ENCODE measurements around the gene DGKG. TPM values are rescaled to one million over a fixed set of nuclear protein-coding genes. Genes with fewer than 3 reads are reported as not detected.

DGKG gene
- total and polyA plus RNA-seq, 10 of the 15 experiments (the other 5 are each of a cell fraction or from before 2014, with no cell fraction given) = 0.39 to 6.2 (median 4.7) TPM

DNA sequence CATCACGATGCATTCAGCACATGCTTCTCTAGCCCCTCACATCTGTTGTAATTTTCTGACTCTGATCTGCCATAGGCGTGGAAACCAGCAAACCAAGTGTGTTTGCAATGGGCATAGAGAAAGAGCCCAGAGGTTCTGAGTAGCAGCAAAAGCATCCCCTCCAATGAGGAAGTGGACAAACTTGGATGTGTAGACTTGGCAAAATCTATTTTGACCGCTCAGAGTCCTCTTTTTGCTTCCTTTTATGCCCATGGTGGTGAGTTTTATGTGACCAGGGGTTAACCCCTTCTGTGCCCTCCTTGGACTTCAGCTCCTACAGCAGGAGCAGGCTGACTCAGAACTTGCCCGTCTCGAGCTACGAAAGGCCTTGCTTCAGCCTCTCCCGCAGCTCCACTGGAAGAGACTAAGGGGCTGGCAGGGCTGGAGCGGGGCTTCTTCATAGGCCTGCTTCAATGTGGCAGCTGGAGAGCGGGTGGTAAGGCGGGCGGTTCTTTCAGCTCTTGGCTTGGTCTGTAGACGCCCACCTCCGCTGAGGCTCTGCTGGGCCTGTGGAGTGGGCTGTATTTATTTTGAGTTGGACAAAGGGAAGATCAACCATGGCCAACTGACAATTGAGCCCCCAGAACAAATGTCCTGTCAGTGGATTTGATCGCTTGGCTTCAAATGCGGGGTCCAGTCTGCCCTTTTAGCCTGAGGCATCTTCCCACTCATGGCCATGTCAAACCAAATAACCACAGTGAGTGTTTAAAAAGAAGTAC is 246.6 kb downstream of the DGKG start:
- H3K27me3 ChIP-seq (replicated peaks in 1 of 2; ENCODE audit: control insufficient read depth in 2 of 2, insufficient read depth in 2 of 2, low read length in 1 of 2) = peaks cover 5 to 14% of the 10 kb centered on the region in 2 experiments; a peak in 3 of 4 replicates
- ChIA-PET RAD21 (ENCODE audit: unreplicated experiment) (no interaction called here), SMC1A (ENCODE audit: uncharacterized antibody, unreplicated experiment) (no interaction called here), CTCF (no interaction called here), POLR2A (interaction anchor here (0.6 kb wide), 1 partner anchor 116 kb away, joined by 3 read pairs; no protein-coding TSS in a partner anchor)
- TF ChIP-seq MXI1 (IDR thresholded peaks at IDR 0.05; ENCODE audit: low read depth, low read length) (no peak), SPI1 (IDR thresholded peaks at IDR 0.05; ENCODE audit: borderline replicate concordance, insufficient read depth, low read depth, low read length) (0 out of 2 replicates have a peak, but pooled peaks have one; percentile 28), JUND (IDR thresholded peaks at IDR 0.05; ENCODE audit: low read depth, low read length) (no peak)
- no peaks in the 10 kb centered on the region for H3K79me2 ChIP-seq (ENCODE audit: control insufficient read depth, insufficient read depth, low read length)
- H4K20me1 ChIP-seq (ENCODE audit: control insufficient read depth, insufficient read depth) = no peaks in the 10 kb centered on the region
- WGBS (ENCODE audit: insufficient coverage, insufficient replicate concordance, low lambda C conversion rate, missing lambda C conversion rate) = 64% methylated on average over 15 of the region's 15 CpGs
- H3K9ac ChIP-seq (ENCODE audit: control insufficient read depth, insufficient read depth, low read length) = no peak overlapping the region
- no peak for ATAC-seq
- no peaks in the 10 kb centered on the region for H3K36me3 ChIP-seq (ENCODE audit: control insufficient read depth in 2 of 2, insufficient read depth in 2 of 2, low read length in 1 of 2)
- H3K9me3 ChIP-seq (replicated peaks; ENCODE audit: control insufficient read depth, insufficient read depth, low read length) = no peaks in the 10 kb centered on the region; the same call in 2 of the 3 replicates
- no TSS peak for BruUV-seq (replicated peaks)
- intact Hi-C loops (cut with micrococcal nuclease; ENCODE audit: unreplicated experiment) (no loop called here), in situ Hi-C loops (cut with MboI) (no loop called here)
- H3K4me3 ChIP-seq = no peak overlapping the region
- H3K4me1 ChIP-seq (ENCODE audit: control insufficient read depth, insufficient read depth, low read length) = peaks cover 7% of the 10 kb centered on the region
- FAIRE-seq = no peak
- H3K27ac ChIP-seq (ENCODE audit: control insufficient read depth, insufficient read depth) = no peak overlapping the region
- no peak for DNase-seq (ENCODE audit: low read depth, low spot score)
- H3K4me2 ChIP-seq (ENCODE audit: control insufficient read depth, insufficient read depth) = no peak overlapping the region
- H2AFZ ChIP-seq (ENCODE audit: control insufficient read depth, low read depth, low read length) = no peak overlapping the region
